D341Med (cell line): Measurements from ENCODE around the gene VWCE.
"Not testable (repeated sequence)": the region's sequence is repeated elsewhere in the genome, so short reads cannot be mapped to it uniquely, and the experiment has no call there.

ENCODE experiments used
- DNase-seq: peaks from one replicate; pipeline ENCODE4 v3.0.0; 2012; ENCODE audit warnings: low spot score

The VWCE gene

DNA sequence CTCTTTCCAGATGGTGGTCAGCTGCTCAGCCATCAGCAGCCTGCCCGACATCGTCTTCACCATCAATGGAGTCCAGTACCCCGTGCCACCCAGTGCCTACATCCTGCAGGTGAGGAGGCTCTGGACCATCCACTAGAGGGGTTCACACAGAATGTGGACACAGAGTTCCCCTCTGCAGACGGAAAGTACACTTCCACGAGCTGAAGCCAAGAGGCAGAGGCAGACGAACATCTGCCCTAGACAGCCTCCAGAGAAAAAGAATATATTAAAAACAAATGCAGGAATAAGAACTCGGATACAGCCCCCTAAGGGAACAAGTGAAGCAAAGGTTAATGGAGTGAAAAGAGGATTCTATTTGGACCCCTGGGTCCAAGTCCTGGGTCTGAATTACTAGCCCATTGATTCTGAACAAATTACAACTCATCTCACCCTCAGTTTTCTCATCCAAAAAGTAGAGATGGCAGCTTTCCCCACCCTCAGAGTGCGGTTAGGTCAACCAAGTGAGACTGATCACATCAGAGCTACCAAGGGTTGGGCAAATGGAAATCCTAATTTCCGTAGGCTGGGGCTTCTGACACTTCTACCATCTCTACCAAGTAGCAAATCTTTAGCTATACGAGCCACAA, 83.7 kb downstream of the VWCE start:
- DNase-seq = not testable (repeated sequence)

DNA sequence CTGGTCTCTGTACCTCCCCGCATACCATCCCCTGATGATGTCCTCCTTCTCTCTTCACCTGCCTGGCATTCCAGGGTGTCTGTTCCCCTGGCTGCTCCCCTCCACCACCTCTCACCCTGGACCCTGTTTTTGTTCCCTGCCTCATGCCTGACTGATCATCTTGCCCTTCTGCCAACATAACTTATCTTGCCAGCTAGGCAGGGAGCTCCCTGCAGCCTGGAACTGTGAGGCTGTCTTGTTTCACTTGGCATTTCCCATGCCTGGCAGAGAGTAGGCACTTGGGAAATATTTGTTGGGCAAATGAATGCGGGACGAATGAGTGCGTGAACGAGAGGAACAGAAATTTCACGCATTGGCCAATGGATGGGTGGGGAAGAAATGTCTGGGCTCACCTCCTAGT, 84.5 kb downstream of the VWCE start:
- not testable (repeated sequence) for DNase-seq
